OCI-LY3 (cell line): Measurements from ENCODE around the gene PLEK.

ENCODE experiments used
- CTCF ChIP-seq: fragments of 200-600, 300-600 bp; sonication (generic); IDR thresholded peaks from 2 replicates; pipeline ENCODE4 v1.5.1; 2014; ENCODE audit warnings: antibody characterized with exemption, low read length, low read depth
- EZH2phosphoT487 ChIP-seq: fragments of 200-600 bp; shearing (Covaris generic); IDR thresholded peaks from 2 replicates; pipeline ENCODE4 v1.6.1; 2018; ENCODE audit warnings: antibody characterized with exemption, mixed run types, low read depth

GRCh38 chr2:68325056-68325455, 40.0 kb upstream of the PLEK start:
- no peak for TF ChIP-seq CTCF
- TF ChIP-seq EZH2phosphoT487, result no peak
